Measurements from ENCODE around the gene EID2.

The EID2 gene

DNA sequence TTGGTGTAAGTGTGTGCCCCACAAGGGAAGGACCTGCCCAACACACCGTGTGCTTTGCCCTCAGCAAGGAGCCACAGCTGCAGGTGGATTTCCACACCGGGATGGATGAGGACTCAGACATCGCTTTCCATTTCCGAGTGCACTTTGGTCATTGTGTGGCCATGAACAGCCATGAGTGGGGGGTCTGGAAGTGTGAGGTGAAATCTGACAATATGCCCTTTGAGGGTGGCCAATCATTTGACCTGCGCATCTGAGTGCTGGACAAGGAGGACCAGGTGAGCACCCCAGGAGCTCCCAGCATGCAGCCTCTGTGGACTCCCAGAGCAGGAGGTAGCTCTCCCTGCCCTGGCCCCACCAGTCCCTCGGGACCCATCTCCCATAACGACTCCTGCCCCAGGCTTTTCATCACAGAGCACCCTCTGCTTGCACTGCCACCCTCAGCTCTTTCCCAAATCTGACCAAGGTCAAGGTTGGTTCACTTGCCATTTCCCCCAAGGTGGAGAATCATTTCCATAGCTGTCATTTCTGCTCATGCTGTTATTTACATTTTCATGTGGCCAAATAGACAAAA, 13.2 kb upstream of the EID2 start:
- DNase-seq (ENCODE audit: low spot score): no peak
- Histone ChIP-seq H3K27ac (no peak overlapping the region), H3K4me3 (no peak overlapping the region)
- TF ChIP-seq CTCF (IDR thresholded peaks at IDR 0.05): no peak

DNA sequence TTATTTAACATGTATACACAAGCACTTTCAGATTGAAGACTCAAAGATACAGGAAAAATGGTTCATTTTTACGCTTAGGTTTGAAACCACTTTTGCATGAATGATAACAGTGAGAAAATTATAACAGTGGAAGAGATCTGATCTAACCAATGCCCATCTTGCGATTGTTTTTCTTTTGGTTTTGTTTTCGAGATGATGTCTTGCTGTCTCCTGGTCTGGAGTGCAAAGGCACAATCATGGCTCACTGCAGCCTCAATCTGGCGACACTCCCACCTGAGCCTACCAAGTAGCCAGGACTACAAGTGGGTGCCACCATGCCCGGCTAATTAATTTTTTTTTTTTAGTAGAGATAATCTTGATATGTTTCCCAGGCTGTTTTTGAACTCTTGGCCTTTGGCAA, 10.2 kb upstream of the EID2 start:
- Histone ChIP-seq H3K27ac (no peak overlapping the region), H3K4me3 (no peak overlapping the region)
- no peak for DNase-seq (ENCODE audit: low spot score)
- TF ChIP-seq CTCF (IDR thresholded peaks at IDR 0.05): no peak

- H3K27ac ChIP-seq: no peak overlapping the region
- H3K4me3 ChIP-seq: no peak overlapping the region
- no peak for DNase-seq (ENCODE audit: low spot score)
- TF ChIP-seq CTCF (IDR thresholded peaks at IDR 0.05): no peak
These were observed 6.6 kb upstream of the EID2 start for GRCh38 chr19:39546599-39546998.

- no peak for TF ChIP-seq CTCF (IDR thresholded peaks at IDR 0.05)
- H3K27ac ChIP-seq: no peak overlapping the region
- no peak for DNase-seq (ENCODE audit: low spot score)
- no peak overlapping the region for H3K4me3 ChIP-seq
These were observed 5.0 kb upstream of the EID2 start for GRCh38 chr19:39544911-39545310.

DNA sequence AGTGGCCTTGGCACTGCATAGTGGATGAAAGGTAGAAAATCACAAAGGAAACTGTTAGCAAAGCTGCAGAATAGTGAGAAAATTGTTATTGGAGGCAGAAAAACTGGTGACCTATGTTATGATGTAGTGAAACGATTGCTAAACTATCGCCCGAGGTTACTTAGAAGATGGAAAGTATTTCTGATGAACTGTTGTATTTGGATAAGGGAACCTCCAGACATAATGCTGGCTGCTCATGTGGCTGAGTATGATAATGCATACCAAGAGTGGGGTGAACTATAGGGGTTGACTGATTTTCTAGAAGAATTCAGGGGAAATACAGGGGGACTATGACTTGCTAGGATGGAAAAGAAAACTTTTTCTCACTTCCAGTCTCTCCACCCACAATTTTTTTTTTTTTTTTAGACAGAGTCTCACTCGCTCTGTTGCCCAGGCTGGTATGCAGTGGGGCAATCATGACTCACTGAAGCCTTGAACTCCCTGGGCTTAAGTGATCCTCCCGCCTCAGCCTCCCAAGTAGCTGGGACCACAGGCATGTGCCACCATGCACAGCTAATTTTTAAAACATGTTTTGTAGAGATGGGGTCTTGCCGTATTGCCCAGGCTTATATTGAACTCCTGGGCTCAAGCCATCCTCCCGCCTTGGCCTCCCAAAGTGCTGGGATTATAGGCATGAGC, 4.4 kb upstream of the EID2 start:
- no peak for DNase-seq (ENCODE audit: low spot score)
- TF ChIP-seq CTCF (IDR thresholded peaks at IDR 0.05): no peak
- no peak overlapping the region for H3K27ac ChIP-seq
- no peak overlapping the region for H3K4me3 ChIP-seq

GRCh38 chr19:39543477-39543857, 3.5 kb upstream of the EID2 start:
- no peak for TF ChIP-seq CTCF (IDR thresholded peaks at IDR 0.05)
- Histone ChIP-seq H3K4me3 (no peak overlapping the region), H3K27ac (no peak overlapping the region)
- no peak for DNase-seq (ENCODE audit: low spot score)

DNA sequence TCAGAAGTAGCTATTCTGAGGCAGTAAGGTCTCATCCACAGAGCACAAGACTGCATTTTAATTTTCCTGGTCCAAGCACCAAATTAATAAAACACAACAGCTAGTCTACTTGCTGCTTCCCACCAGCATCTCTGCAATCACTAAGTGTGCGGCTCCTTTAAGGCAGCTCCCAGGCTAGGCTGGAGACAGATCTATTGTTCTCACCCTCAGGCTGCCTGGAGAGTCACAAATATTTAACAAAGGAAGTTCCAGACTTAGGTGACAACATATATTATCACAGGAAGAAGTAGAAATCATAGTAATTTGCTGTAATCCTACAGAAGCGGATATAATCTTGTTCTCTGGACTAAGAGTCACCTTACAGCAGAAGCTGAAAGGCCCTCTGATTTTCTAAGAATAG, 2.2 kb upstream of the EID2 start:
- Histone ChIP-seq H3K4me3 (no peak overlapping the region), H3K27ac (no peak overlapping the region)
- TF ChIP-seq CTCF (IDR thresholded peaks at IDR 0.05): no peak
- DNase-seq (ENCODE audit: low spot score): no peak

All from coronary artery (tissue), 2 donors.